ENCODE data around the gene DND1. TPM values are rescaled to one million over a fixed set of nuclear protein-coding genes. Genes with fewer than 3 reads are reported as not detected.
A peak's percentile ranks its signal among the peaks of the same experiment; 100 is the strongest.
"Not testable (repeated sequence)": the region's sequence is repeated elsewhere in the genome, so short reads cannot be mapped to it uniquely, and the experiment has no call there.

Gene DND1
- total RNA-seq, 1 donor from 2014 or later, result 0.30 TPM

DNA sequence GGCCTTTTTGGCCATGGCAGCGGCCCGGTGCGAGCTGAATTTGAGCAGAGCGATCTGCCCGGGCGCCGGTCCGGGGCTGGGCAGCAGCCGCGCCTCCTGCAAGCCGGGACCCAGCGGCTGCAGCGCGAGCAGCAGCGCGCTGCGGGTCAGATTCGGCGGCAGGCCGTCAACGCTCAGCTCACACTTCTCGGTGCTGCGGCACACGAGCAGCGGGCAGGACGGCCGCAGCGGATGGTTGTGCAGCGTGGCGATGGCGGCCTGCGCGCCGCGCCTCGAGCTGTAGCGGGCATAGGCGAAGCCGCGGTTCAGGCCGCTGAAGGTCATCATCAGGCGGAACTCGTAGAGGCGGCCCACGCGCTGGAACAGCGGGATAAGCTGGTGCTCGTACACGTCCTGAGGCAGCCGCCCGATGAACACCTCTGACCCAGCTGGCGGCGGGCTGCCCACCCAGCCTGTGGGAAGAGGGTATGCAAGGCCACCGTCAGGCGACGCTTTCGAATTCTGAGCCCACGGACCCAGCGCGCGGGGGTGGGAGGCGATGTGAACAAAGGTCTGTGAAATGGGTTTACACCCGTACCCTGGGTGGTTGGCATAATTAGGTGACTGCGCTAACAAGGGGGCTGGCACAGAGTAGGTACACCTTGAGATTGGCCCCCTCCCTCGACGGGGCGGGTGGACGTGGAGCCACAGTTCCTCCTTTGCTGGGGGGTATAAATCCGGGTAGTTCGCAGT is 755 bp downstream of the DND1 start:
- no peak for DNase-seq

DNA sequence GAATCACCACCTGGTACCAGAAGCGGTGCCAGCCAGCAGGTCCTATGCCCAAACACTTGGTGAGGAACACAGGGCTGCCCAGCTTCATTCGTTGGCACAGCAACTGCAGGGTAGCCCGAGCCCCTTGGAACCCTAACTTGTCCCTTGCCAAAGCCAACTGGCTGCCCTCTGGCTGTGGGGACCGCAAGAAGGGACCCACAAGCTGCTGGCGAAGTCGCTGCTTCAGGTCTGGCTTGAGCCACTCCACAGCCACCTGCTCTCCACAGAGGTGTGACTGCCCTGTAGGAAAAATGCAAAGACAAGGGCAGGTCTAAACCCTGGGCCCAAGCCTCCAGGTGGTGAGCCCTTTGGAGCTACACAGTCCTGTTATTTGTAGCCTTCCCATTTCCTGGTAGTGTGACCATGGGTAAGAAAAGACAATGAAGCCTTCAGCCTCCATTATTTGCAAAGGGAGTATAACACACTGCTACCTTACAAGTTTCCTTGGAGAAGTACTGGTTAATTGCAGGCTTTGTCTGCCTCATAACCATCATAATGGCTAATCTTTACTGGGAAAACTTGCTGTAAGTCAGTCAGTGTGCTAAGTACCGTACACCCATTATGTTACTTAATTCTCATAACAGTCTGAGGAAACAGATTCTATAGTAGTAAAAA is 1.8 kb downstream of the DND1 start:
- DNase-seq, result no peak

DNA sequence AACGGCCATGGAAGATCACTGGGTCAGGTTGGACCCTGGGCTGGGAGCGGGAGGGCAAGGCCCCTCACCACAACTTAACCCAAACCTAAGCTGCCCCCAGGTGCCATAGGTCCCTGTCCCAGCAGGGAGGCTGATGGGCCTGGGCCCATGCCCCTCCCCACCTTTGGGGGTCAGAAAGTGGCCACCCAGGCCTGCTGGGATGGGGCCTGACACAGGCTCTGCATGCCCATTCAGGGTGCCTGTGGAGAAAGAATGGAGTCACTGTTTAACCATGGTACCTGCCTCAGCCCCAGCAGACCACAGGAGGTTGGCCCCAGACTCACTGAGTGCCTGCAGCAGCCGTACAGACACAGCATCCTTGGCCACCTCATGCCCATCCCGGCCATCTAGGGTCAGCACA is 2.3 kb downstream of the DND1 start:
- DNase-seq, result not testable (repeated sequence)

DNA sequence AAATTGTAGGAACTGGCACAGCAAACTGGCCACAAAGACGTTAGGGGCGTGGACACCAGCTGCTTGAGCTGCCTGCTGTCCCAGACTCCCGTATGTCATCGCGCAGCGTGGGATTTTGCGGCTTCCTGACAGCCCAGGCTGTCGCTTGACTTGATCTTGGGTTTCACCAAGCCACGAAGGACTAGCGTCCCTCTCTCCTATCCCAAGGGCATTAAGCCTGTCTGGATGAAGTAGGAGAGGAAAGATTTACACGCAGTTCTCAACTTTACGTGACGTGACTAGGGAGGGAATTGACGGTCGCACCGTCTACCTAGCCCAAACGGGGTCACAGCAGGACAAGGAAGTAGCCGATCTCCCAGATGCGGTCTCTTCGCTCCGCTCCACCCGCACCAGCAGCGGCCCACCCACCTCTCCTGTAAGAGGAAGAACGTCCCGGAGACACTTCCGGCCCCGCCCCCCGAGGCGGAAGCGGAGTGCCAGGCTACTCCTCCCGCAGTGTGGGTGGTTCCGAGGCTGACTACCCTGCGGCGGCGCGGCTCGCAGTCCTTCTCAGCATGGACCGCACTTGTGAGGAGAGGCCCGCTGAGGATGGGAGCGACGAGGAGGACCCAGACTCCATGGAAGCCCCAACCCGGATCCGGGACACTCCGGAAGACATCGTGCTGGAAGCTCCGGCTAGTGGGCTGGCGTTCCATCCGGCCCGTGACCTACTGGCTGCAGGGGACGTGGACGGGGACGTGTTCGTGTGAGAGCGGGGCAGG is 8.8 kb downstream of the DND1 start, which contains the start of gene WDR55:
WDR55 (plus strand) TSS at position 546 of the 761 bp plus-strand sequence; CDS start at position 555, 9 bp downstream.
- DNase-seq, result peak; percentile 89

DNA sequence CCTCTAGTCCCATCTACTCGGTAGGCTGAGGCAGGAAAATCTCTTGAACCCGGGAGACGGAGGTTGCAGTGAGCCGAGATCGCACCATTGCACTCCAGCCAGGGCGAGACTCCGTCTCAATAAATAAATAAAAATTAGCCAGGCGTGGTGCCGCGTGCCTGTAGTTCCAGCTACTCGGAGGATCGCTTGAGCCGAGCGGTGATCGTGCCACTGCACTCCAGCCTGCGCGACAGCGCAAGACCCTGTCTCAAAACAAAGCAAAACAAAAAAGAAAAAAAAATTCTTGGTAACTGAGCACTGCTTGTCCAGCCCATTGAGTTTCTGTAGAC is 9.4 kb downstream of the DND1 start:
- DNase-seq, result no peak

DNA sequence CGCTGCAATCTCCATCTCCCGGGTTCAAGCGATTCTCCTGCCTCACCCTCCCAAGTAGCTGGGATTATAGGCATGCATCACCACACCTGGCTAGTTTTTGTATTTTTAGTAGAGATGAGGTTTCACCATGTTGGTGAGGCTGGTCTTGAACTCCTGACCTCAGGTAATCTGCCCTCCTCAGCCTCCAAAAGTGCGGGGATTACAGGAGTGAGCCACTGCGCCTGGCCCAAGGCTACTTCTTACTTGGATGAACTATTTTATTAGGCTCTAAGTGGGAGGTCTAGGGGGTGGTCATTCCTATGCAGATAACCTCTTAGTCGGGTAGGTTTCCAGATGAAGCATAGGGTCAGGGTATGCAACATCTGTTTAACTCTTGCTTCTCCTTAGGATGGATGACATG is 13.0 kb downstream of the DND1 start:
- not testable (repeated sequence) for DNase-seq

DNA sequence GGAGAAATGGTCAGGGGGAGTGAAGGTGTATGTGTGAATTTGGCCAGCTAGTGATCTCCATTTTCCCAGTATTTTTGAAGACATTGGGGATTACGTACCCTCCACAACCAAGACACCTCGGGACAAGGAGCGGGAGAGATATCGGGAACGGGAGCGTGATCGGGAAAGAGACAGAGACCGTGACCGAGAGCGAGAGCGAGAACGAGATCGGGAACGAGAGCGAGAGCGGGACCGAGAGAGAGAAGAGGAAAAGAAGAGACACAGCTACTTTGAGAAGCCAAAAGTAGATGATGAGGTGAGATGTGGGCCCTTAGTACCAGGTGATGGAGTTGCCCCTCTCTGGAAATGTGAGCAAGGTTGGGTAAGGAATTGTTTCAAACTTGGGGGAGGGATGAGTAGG is 14.5 kb downstream of the DND1 start:
- no peak for DNase-seq

DNA sequence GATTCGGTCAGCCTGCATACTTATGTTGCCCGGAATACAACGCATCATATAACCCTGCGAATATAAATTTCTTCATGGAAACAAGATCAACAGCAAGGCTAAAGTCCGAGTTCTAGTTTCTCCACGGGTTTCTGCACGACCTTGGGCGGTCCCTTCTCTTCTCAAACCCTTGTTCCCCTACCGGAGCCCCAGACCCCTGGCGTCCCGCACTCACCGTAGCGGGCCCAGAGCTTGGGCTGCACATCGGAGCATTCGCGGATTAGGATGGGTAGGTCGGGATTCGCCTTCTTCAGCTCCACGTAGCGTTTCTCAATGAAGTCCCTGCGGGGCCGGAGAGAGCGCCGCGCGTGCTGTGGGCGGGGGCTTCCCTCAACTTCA is 26.3 kb downstream of the DND1 start:
- no peak for DNase-seq

DNA sequence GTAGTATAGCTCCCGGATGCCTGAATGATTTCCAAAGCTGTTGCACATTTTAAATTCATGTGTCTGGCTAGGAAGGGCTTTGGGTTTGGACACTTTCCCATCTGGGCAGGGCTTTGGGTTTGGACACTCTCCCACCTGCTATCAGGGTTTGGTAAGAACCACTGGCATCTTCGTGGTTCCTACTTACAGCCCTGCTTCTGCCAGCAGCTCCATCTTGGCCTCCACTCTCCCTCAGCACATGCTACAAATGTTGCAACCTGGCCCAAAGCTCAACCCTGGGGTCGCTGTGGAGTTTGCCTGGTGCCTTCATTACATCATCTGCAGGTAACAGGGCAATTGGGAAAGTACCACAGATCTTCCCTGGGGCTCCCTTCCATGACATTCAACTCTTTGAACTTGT is 30.7 kb downstream of the DND1 start:
- no peak for DNase-seq

DNA sequence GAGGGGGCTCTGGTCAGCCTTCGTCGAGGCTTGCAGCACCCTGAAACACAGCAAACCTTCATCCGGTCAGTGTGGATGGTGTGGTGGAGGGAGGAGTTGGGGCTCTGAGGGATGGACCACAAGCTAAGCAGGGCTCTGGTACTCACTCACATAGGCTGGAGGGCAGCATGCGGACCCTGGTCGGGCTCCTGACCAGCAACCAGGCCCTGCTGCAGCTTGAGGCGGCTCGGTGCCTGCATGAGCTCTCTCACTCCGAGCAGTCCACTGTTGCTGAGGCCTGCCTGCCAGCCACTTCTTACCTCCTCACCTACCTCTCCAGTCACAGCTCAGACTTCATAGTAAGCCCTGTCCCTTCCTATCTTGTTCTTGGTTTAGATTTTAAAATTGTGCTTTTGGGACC is 31.7 kb downstream of the DND1 start:
- DNase-seq, result no peak

DNA sequence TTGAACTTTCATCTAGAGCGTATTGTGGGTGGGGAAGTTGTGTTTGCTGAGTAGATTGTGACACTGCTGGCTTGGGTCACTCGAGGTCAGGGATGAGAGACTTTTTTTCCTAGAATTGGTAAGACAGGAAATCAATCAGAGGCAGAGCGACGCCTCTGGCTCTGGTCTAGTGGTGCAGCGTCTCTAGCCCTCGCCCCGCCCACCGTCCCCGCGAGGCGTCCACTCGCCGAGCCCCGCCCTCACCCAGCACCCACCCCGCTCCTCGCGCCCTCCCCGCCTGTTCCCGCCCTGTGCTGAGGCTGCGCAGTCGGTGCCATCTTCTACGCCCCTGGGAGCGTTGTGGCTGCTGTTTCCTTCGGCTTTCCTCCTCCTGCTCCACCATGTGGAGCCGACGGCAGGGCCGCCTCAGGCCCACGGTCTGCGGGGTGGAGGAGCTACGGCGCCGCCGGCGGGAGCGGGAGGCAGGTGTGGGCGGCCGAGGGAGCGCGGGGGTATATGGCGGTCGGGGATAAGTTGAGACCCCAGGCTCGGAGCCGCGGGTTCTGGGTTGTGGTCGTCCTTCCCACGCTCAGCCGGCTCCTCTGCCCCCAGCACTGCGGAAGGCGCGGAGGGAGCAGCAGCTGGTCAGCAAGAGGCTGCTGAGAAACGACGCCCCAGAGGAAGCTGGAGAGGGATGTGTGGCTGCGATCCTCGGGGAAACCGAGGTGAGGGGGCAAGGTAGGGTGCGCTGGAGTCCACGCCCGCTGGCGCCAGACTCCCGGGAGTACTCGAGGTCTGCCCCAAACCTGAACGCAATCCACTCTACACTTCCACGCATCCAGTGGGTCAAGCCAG is 34.0 kb downstream of the DND1 start, which contains the start of gene TMCO6:
TMCO6 (plus strand) TSS at position 304 of the 834 bp plus-strand sequence; CDS start at position 381, 77 bp downstream.
- DNase-seq, result peak; percentile 95

DNA sequence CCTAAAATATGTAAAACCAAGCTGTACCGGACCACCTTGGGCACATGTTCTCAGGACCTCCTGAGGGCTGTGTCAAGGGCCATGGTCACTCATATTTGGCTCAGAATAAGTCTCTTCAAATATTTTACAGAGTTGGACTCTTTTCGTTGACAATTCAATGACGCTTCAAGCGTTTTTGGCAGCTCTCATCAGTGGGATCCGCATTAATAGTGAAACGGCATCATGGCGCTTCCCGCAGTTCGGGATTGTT is 34.6 kb downstream of the DND1 start:
- not testable (repeated sequence) for DNase-seq

DNA sequence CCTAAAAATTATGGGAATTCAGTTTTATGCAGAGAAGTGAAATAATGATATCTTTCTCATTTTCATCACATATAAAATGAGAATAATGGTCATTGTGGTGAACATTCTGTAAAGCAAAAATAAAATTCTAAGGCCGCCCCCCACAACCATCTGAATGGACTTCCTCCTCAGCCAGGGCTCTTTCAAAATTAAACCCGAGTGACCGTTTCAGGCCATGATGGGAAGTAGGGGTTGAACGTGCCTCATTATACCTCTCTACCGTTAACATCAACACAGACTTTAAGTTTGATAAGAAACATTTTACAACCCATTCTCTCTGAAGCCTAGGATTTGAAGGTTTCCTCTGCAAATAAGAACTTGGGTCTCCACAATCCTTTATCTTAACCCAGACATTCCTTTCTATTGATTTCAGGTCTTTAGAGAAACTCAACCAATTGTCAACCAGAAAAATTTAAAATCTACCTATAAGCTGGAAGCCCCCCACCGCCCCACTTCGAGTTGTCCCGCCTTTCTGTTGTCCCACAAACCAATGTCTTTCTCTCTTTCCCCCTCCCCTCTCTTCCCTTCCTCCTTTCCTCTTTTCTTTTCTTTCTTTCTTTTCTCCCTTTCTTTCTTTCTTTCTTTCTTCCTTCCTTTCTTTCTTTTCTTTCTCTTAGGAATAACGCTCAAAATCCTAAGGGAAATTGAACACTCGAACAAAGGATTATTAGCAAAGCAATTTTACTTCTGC is 35.8 kb downstream of the DND1 start:
- no peak for DNase-seq

DNA sequence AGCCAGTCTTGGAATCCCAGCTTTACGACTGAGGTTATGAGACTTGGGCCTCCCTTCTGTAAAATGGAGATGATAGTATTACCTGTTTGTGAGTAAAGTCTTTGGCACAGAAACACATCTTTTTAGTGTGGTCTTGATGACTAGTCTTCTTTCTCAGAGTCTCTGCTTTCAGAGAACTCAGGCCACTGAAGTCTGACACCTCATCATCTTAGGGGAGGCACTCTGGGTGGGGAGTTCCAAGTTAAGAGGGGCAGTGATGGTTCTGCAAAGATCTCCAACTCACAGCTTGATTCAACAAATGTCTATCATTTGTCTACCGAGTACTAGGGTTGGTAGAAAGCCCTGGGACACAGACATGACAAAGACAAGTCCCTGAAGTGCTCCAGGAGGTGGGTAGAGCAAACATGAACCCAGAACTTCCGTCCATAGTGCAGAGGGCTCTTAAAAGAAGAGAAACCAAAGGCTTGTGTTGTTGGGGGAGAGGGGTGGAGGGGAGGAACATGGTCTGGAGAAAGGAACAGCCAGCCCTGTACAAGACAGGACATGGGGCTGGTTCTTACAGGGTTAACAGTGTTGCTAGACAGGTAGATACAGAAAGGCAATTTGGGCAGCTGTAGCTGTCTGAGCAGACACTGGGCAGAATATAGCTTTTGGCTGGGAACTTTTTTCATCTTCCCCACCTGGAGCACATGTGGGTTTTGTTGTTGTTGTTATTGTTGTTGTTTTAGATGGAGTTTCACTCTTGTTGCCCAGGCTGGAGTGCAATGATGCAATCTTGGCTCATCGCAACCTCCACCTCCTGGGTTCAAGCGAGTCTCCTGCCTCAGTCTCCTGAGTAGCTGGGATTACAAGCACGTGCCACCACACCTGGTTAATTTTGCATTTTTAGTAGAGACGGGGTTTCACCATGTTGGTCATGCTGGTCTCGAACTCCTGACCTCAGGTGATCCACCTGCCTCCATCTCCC is 37.8 kb downstream of the DND1 start:
- no peak for DNase-seq

DNA sequence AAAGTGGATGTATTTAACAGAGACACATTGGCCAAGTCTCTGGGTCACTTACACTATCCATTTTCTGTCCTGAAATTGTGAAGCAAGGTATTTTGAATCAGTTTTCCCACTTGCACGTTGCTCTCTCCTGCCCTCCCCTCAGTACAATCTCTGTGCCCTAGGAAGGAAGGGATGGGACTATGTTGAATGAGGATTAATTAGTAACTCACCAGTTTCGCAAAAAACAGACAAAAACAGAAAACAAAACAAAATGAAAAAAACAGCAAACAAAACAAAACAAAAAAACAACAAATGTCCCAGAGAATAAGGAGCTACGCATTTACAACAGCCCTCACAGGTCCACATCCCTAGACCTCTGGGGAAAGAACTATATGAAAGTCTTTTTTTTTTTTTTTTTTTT is 39.3 kb downstream of the DND1 start:
- DNase-seq, result no peak

DNA sequence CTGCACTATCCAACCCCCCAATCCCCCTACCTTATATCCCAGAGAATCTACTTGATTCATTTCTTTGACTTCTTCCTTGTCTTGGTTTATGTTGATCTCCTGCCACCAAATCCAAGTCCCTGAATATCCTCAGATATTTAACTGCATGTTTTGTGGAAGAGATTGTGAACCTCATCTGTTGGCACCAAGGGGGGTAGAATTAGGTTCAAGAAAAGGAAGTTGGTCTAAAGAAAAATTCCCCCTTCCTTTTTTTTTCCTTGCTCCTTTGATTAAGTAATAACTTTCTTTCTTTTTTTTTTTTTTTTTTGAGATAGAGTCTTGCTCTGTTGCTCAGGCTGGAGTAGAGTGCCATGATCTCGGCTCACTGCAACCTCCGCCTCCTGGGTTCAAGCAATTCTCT is 39.9 kb downstream of the DND1 start:
- no peak for DNase-seq

DNA sequence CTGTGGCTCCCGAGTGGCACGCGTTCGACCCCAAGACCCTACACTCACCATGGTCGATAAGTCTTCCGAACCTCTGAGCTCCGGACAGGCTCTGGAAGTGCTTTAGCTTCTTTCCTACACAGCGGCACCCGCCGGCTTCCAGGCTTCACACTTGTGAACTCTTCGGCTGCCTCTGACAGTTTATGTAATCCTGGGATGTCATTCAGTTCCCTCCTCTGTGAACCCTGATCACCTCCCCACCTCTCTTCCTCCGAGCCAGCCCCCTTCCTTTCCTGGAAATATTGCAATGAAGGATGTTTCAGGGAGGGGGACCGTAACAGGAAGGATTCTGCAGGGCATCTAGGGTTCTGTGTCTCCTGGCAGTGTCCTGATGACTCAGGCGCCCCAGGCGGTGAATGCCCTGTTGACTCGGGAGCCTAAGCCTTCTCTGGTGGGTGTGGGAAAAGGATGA is 40.3 kb downstream of the DND1 start, which contains the start of gene CD14:
CD14 (minus strand) TSS at position 155 of the 451 bp plus-strand sequence; CDS start at position 51, 104 bp downstream.
- DNase-seq, result no peak

DNA sequence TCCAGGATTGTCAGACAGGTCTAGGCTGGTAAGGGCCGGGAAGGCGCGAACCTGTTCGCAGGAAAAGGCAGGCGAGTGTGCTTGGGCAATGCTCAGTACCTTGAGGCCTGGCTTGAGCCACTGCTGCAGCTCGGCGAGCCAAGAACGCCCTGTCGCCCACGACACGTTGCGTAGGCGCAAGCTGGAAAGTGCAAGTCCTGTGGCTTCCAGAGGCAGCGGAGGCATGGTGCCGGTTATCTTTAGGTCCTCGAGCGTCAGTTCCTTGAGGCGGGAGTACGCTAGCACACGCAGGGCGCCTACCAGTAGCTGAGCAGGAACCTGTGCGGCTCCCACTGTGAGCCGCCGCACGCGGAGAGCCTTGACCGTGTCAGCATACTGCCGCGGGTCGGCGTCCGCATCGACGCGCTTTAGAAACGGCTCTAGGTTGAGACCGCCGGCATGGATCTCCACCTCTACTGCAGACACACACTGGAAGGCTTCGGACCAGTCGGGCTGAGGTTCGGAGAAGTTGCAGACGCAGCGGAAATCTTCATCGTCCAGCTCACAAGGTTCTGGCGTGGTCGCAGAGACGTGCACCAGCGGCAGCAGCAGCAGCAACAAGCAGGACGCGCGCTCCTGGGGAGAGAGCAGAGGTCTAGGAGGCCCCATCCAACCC is 40.9 kb downstream of the DND1 start:
- no peak for DNase-seq

DNA sequence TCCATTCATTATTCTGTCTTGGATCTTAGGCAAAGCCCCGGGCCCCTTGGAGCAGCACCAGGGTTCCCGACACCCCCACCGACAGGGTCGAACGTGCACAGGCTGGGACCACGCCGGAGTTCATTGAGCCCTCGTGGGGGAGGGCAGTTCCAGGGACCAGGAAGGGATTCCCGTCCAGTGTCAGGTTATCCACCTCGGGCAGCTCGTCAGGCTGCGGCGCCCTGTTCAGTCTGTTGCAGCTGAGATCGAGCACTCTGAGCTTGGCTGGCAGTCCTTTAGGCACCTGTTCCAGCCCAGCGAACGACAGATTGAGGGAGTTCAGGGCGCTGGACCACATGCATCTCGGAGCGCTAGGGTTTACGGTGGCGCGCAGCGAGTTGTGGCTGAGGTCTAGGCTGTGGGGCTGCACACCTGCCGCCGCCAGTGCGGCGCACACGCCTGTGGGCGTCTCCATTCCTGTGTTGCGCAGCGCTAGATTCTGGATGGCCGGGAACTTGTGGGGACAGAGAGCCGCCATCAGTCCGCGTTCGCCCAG is 41.5 kb downstream of the DND1 start:
- no peak for DNase-seq

DNA sequence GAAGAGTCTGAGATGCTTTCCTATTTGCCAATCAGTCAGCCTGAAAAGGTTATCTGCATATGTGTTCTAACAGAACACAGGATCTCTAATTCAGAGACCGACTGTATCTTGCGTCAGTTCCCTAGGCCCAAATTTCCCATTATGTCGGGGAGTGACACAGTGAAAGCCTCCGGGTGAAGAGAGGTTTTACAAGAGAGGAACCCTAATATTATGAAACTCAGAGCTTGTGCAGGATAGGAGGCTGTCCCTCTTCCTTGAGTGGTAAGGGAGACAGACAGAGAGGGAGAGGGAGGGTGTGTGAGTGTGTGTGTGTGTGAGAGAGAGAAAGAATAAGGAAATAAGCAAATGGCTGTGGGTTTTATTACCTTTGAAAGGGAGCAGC is 42.3 kb downstream of the DND1 start:
- no peak for DNase-seq

All from skin of body (tissue), 2 donors.